ENCODE results near the gene CNTROB.

DNA sequence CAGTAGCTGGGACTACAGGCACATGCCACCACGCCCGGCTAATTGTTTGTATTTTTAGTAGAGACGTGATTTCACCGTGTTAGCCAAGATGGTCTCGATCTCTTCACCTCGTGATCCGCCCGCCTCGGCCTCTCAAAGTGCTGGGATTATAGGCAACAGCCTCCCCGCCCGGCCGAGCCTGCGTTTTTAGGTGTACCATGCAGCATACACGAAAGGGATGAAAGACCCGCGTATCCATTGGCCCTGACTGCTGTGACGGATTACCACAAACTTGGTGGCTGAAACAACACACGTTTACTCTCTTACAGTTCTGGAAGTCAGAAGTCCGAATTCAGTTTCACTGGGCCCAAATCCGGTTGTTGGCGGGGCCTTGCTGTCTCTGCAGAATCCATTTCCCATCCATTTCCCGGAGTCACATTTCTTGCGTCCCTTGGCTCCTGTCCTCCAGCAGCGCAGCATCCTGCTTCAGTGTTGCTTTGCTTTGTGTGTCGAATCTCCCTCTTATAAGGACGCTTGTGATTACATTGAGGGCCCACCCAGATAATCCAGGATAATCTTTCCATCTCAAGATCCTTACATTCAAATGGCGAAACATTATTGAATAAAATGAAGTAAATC lies 62.1 kb downstream of the CNTROB start:
- TF ChIP-seq, protein P1, sequence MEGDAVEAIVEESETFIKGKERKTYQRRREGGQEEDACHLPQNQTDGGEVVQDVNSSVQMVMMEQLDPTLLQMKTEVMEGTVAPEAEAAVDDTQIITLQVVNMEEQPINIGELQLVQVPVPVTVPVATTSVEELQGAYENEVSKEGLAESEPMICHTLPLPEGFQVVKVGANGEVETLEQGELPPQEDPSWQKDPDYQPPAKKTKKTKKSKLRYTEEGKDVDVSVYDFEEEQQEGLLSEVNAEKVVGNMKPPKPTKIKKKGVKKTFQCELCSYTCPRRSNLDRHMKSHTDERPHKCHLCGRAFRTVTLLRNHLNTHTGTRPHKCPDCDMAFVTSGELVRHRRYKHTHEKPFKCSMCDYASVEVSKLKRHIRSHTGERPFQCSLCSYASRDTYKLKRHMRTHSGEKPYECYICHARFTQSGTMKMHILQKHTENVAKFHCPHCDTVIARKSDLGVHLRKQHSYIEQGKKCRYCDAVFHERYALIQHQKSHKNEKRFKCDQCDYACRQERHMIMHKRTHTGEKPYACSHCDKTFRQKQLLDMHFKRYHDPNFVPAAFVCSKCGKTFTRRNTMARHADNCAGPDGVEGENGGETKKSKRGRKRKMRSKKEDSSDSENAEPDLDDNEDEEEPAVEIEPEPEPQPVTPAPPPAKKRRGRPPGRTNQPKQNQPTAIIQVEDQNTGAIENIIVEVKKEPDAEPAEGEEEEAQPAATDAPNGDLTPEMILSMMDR (conservative IDR thresholded peaks at IDR 0.05; ENCODE audit: low read length) = no peak
- no peak for TF ChIP-seq EZH2phosphoT487 (IDR thresholded peaks at IDR 0.05; ENCODE audit: borderline replicate concordance, low read depth, low read length)
